Omental fat pad (tissue), 4 donors: ENCODE data around the gene TFDP1. TPM values are rescaled to one million over a fixed set of nuclear protein-coding genes. Genes with fewer than 3 reads are reported as not detected.

Experiments used
- ATAC-seq: fragments of 150-250 bp; one replicate; pipeline ENCODE4 v1.9.1; 2016; ENCODE audit warnings: mild to moderate bottlenecking, moderate library complexity; ENCODE audit not compliant: low FRiP score
- DNase-seq: peaks from one replicate; pipeline ENCODE4 v3.0.0-alpha.2; 2019; ENCODE audit warnings: low spot score
- CTCF ChIP-seq, 3 donors: fragments of 450-650 bp; IDR thresholded peaks; one replicate each; pipeline ENCODE4 v1.5.1; 2016 to 2017; ENCODE audit warnings: antibody characterized with exemption in 3 of 3, mild to moderate bottlenecking in 3 of 3, moderate library complexity in 2 of 3
- total RNA-seq, 4 donors: library from RNA; depleted of rRNA; stranded (reverse); fragments of >200 nt; gene quantifications; one replicate each; pipeline ENCODE4 v1.1.0, GENCODE V29; 2016

Gene TFDP1
- total RNA-seq, 4 donors from 2014 or later, result 32.6 to 59.6 (median 44.4) TPM

- TF ChIP-seq CTCF (IDR thresholded peaks at IDR 0.05), result no peak
- ATAC-seq (no peak), DNase-seq (no peak)
Observed at GRCh38 chr13:113545455-113545930, 39.1 kb upstream of the TFDP1 start.

- DNase-seq, result no peak
- no peak for ATAC-seq
- TF ChIP-seq CTCF (IDR thresholded peaks at IDR 0.05), result no peak
Observed at GRCh38 chr13:113545931-113546516, 38.5 kb upstream of the TFDP1 start.

GRCh38 chr13:113546571-113547237 lies 37.8 kb upstream of the TFDP1 start:
- TF ChIP-seq CTCF (IDR thresholded peaks at IDR 0.05), result no peak
- no peak for DNase-seq
- peak; percentile 25 for ATAC-seq

GRCh38 chr13:113547238-113547971 lies 37.1 kb upstream of the TFDP1 start:
- ATAC-seq, result no peak
- DNase-seq, result no peak

GRCh38 chr13:113548171-113548641 lies 36.3 kb upstream of the TFDP1 start:
- no peak for TF ChIP-seq CTCF (IDR thresholded peaks at IDR 0.05)
- DNase-seq, result no peak
- ATAC-seq, result no peak

More at GRCh38 chr13:113547238-113547971, 37.1 kb upstream of the TFDP1 start:
- TF ChIP-seq CTCF (IDR thresholded peaks at IDR 0.05), result no peak

- no peak for DNase-seq
Observed at GRCh38 chr13:113548778-113549621, 35.6 kb upstream of the TFDP1 start.

More at GRCh38 chr13:113548778-113549621, 35.6 kb upstream of the TFDP1 start:
- ATAC-seq, result no peak
- no peak for TF ChIP-seq CTCF (IDR thresholded peaks at IDR 0.05)
